Loucy (cell line): Measurements from ENCODE around the gene C17orf113.

Experiments
- CTCF ChIP-seq: fragments of 200-600 bp; sonication (generic); conservative IDR thresholded peaks from 2 replicates; pipeline ENCODE4 v1.5.1; 2014; ENCODE audit warnings: mild to moderate bottlenecking, antibody characterized with exemption, low read length
- EZH2phosphoT487 ChIP-seq: fragments of 200-600 bp; IDR thresholded peaks from 2 replicates; pipeline ENCODE4 v1.6.1; 2018; ENCODE audit warnings: antibody characterized with exemption, mild to moderate bottlenecking, moderate library complexity, borderline replicate concordance

DNA sequence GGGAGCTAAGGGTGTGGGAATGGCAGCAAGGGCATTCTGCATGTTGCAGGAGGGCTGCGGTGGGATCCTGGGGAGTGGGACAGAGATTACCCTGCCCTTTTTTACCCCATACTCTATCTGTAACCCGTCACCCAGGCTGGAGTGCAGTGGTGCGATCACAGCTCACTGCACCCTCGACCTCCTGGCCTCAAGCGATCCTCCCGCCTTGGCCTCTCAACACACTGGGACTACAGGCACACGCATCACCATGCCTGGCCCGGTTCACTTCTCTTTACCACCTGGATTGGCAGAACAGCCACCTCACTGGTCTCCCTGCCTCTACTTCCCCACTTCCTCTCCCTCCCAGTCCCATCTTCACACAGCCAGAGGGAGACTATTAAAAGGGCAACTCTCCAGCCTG is 38.3 kb upstream of the C17orf113 start:
- no peak for TF ChIP-seq EZH2phosphoT487
- TF ChIP-seq CTCF = no peak
